Ovary (tissue), 3 donors: ENCODE measurements around the gene IRF8.

ENCODE experiments used
- EP300 ChIP-seq: sonication (generic); formaldehyde crosslinking; IDR thresholded peaks from one replicate; pipeline ENCODE4 v1.6.1; 2017; ENCODE audit warnings: antibody characterized with exemption
- POLR2A ChIP-seq: fragments of 450-650 bp; IDR thresholded peaks from one replicate; pipeline ENCODE4 v1.6.1; 2017; ENCODE audit warnings: antibody characterized with exemption, mild to moderate bottlenecking, moderate library complexity
- TF ChIP-seq, protein P1 (sequence below), 3 donors: fragments of 450-650 bp in 2 of 3; fragments of 200-600 bp in 1 of 3; IDR thresholded peaks; one replicate each; pipeline versions ENCODE4 v1.5.1 to v1.8.0; 2016 to 2022; ENCODE audit warnings: antibody characterized with exemption in 3 of 3, mild to moderate bottlenecking in 1 of 3
- donor health status: DM: no; HTN: no; CAD: no.

DNA sequence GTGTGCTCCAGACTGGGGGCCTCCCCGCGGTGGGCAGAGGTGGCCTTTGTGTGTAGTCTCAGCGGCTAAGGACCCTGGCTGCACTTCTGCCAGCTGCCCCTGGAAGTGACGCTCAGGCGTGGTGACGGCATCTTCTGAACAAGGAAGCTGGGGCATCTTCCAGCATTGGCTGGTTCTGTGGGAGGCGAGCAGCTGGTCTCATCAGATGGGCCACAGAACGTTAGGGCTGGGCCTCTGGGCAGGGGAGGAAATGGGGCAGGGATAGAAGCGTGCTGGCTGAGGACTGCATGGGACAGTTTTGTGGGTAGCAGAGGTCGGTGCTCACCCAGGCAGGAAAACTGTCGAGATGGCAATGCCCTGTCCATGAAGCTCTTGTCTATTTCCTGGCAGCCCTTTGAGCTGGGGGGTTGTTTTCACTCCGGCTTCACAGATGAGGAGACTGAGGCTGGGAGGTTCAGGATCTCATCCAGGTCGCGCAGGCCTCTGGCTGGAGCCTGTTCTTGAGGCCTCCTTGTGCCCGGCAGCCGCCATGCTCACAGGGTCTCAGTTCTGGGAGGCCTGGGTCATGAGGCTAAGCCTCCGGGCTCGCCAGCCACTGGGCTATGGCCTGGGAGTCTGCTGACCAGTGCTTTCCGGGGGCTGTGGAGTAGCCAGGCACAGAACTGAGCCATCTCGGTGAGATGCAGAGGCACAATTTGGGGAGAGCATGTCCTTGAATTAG, 16.3 kb downstream of the IRF8 start:
- TF ChIP-seq, protein P1, sequence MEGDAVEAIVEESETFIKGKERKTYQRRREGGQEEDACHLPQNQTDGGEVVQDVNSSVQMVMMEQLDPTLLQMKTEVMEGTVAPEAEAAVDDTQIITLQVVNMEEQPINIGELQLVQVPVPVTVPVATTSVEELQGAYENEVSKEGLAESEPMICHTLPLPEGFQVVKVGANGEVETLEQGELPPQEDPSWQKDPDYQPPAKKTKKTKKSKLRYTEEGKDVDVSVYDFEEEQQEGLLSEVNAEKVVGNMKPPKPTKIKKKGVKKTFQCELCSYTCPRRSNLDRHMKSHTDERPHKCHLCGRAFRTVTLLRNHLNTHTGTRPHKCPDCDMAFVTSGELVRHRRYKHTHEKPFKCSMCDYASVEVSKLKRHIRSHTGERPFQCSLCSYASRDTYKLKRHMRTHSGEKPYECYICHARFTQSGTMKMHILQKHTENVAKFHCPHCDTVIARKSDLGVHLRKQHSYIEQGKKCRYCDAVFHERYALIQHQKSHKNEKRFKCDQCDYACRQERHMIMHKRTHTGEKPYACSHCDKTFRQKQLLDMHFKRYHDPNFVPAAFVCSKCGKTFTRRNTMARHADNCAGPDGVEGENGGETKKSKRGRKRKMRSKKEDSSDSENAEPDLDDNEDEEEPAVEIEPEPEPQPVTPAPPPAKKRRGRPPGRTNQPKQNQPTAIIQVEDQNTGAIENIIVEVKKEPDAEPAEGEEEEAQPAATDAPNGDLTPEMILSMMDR (IDR thresholded peaks at IDR 0.05): no peak
- TF ChIP-seq POLR2A (no peak), EP300 (no peak)
